HG03064 (cell line): ENCODE data around the gene TFPT.

ENCODE experiments used
- ATAC-seq: cut with Tn5 transposase; IDR thresholded peaks from one replicate; pipeline ENCODE4 v1.9.1; 2021; ENCODE audit warnings: low read depth; ENCODE audit not compliant: unreplicated experiment

Gene TFPT

DNA sequence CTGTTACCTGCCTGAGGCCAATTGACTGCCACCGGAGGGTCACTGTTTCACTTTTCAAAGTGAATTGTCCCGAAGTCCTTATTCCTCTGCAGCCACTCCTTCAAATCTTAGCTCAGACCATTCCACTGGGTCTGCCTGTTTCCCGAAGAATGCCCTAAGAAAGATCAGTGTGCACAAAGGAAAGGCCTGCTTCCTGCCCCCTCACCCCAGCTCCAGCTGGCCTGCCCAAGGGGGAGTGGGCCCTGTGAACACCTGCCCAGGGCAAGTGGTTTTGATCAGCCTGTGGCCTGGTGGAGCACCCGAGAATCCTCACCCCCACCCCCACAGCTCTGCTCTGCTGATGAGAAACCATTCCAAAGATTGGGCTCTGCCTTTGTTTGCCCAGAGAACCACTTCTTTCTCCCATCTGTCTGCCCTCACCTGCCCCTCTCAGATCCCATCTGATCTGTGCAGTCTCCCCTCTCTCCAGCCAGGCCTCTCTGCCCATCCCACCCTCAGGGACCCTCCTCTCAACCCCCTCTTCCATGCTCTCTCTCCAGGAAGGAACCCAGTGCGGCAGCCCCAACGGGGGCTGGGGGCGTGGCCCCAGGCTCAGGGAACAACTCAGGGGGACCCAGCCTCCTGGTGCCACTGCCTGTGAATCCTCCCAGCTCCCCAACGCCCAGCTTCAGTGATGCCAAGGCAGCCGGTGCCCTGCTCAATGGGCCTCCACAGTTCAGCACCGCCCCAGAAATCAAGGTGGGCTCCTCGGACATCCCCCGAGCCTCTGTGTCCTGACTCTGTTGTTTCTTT is 33.8 kb upstream of the TFPT start:
- ATAC-seq: no peak

DNA sequence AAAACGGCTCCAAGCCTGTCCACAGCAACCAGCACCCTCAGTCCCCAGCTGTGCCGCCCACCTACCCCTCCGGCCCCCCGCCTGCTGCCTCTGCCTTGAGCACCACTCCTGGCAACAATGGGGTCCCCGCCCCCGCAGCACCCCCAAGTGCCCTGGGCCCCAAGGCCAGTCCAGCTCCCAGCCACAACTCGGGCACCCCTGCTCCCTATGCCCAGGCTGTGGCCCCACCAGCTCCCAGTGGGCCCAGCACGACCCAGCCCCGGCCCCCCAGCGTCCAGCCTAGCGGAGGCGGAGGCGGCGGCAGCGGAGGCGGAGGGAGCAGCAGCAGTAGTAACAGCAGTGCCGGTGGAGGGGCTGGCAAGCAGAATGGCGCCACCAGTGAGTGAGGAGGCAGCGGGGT is 32.7 kb upstream of the TFPT start:
- no peak for ATAC-seq

DNA sequence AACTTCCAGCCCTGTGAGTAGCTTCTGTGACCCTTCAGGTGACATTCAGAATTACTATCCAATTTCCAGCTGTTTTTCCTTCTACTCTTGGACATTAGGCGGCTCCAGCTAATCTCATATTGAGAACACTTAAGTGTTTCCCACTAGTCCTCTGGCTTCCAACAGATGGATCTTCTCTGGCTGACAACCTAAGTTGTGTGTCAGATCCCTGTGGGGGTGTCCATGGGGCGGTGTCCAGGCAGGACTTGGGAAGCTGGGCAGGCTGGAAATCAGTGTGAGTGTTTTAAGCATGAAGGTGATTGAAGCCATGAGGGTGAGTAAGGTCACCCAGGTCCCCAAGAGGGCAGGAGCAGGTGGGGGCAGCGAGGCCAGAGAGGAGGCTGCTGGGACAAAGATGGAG is 32.2 kb upstream of the TFPT start:
- ATAC-seq: no peak

DNA sequence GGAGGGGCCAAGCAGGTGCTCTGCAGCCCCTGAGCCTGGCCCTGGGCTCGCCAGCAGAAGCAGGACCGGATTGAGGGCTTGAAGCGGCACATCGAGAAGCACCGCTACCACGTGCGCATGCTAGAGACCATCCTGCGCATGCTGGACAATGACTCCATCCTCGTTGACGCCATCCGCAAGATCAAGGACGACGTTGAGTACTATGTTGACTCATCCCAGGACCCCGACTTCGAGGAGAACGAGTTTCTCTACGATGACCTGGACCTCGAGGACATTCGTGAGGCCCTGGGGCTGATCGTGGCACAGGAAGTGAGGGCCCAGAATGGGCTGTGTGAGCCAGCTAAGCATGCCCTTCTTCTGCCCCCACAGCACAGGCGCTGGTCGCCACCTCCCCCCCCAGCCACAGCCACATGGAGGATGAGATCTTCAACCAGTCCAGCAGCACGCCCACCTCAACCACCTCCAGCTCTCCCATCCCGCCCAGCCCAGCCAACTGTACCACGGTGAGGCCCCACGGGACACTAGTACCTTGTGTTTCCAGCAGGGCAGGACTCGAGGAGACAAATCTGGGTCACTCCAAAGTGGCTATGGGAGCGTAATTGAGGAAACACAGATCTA is 30.2 kb upstream of the TFPT start:
- no peak for ATAC-seq

DNA sequence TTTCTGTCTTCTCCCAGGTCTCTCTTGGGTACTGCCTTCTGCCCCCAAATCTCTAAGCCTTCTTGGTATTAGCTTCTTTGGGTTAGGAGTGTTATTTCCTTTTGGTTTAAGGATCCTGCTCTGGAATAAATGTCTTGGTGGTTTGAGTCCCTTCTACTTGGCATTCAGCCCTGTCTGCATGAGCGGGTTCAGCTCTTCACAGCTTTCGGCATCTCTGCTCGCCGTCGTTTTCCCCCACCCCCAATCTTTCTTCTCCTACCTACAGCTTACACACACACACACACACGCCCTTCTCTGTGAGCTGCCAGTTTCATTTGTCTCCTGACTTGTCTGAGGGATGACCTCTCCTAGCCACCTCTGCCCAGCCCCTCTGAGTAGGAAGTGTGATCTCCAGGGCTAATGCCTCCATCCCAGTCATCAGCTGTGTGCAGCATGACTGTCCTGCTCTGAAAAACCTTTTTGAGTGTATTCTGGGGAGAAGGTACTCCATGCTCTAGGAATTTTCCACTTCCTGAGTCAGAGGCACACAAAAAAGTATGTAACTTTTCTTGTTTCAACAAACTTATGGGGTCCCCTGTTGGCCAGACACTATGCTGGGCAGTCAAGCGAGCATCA is 26.8 kb upstream of the TFPT start:
- ATAC-seq: no peak

DNA sequence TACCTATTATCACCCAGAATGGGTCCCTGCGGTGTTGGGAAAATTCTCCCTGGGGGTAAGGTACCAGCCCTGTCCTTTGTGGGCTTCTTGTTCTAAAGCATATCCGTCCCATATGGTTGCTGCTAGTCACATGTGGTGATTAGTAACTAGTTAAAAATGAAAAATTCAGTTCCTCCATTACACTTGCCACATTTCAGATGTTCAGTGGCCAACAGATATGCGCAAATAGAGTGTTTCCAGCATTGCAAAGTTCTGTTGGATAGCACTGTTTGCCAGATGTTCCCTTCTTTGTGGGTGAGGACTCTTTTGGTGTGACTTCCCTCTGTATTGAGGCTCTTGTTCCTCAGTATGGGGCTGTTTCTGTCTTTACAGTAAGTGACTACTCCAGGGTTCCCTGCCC is 25.9 kb upstream of the TFPT start:
- ATAC-seq: no peak

DNA sequence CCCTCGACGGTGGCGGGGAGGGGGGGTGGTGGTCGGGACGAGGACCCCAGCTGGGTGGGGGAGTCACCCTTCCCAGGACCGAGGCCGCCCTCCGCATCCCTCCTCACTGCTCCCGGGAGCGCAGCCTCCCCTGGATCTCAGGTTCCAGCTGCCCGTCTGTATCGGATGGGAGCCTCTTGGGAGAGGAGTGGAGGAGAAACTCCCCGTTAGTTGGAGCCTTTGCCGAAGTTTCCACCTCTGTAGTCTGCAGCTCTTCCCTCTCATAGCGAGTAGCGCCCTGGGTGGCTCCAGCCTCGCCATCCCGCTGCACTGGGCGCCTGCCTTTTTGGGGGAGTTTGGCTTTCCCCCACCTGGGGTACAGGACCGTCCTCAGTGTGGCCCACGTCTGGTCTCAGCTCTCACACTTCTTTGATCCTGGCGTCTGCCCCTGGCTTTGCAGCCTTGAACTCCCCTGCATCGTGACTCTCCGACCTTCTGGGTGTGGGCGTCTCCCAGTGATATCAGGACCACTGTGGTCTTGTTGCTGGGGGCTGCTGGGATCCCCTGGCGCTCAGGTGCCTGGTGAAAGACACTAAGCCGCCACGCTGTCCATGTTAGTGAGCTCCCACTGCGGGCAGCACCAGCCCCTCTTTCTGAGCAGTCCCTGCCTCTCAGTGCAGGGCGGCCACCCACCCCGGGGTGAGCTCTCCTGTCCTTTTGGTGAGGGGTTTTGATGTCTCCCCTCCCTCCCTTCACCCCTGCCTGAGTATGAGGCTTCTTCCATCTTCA is 23.2 kb upstream of the TFPT start:
- no peak for ATAC-seq

DNA sequence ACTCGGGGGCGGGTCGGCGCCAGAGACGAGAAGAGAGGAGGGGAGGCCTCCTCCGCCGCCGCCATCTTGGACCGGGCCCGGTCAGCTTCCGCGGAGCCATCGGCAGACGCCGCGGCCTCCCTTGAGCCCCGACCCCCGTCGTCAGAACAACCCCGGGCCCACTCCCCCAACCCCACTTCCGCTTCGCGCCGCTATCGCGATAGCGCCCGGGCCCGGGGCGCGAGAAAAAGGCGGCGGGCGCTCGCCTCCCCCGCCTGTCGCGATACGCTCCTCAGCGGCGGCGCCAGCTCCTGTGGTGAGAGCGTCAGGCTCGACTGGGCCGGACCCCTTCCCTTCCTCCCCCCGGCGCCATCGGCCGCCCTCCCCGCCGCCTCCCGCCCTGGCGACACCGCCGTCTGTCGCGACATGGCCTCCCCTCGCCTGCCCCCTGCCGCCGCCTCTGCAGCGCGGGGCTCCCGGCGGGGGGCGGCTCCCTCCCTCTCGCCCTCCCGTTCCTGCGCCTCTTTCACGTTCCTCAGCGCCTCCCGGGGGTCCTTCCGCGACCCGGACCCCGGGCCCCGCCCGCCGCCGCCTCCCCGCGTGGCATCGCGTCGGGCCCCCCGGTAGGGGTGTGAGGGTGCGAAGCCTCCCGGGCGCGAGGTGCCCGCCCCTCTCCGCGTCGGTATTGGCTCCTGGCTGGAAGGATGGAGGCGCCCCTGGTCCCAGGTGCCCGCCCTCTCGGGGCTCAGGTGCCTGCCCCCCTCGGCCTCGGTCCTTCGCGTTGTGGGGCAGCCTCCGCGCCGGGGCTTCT is 22.4 kb upstream of the TFPT start, which contains the start of gene CNOT3:
Gene CNOT3 (plus strand): TSS at position 64 of the 790 bp plus-strand sequence. CDS start 5,217 bp downstream, outside the sequence.
- no peak for ATAC-seq

DNA sequence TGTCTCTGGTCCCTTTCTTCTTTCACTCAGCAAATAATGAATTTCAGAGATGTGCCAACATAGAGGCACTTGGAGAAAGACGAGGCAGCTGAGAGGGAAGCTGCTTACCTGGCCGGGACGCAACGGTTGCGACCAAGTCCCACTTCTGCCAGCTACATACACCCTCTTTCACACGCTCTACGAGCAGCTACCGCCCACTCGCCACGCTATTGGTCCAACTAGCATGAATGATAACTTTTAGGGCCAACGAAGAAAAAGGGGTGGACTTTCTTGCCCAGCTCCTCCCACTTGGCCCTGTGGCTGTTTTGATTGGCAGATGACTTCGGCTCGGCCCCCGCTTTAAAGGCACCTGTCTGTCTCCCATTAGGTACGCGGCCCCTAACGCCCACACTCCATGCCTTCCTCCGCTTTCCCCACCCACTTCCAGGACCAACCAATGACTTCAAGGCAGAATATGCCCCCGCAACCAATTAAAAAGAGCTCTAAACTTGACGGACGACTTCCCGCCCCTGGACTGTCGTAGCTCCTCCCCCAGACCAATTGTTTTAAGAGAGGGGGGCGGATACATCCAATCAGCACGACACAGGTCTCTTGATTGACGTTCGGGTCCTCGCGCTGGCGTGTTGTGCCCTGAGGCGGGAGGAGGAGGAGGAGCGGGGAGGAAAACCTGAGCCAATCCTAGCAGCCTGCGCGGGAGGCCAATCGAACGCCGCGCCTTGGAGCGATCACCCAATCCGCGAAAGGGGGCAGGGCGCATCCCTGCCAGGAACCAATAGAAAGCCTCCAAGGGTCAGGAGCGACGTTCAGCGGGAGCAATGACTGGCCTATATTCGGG is 21.6 kb upstream of the TFPT start:
- ATAC-seq: peak; percentile 66

DNA sequence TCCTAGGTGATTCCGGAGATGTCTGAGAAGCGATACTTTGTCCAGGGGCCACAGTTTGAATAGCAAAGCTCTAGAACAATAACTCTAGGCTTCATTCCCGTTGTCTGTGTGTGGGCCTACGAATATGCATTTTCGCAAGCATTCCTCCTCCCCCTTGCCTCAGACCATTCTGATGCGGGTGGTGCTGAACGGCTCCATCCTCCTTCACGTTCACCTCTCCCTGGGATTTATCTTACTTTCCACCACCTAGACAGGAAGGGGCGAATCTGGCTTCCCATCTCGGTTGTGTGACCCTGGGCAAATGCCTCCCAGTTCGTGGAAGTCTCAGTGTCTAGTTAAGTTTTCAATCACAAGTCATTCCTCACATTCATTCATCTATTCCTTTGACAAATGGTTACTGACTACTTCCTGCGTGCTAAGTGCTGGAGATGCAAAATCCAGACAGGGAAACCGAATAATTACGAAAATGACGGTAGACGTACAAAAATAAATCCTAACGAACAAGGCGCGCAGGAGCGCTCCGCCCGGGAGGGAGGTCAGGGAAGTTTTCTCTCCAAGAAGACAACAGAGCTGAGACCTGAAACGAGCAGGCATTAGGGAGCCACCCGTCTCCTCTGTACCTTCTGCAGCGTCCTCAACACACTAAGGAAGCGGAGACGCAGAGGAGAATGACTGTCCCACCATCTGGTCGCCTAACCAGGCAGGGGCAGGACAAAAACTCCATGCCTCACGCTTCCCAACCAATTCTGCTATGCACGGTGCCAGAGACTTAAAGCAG is 20.8 kb upstream of the TFPT start:
- ATAC-seq: no peak

DNA sequence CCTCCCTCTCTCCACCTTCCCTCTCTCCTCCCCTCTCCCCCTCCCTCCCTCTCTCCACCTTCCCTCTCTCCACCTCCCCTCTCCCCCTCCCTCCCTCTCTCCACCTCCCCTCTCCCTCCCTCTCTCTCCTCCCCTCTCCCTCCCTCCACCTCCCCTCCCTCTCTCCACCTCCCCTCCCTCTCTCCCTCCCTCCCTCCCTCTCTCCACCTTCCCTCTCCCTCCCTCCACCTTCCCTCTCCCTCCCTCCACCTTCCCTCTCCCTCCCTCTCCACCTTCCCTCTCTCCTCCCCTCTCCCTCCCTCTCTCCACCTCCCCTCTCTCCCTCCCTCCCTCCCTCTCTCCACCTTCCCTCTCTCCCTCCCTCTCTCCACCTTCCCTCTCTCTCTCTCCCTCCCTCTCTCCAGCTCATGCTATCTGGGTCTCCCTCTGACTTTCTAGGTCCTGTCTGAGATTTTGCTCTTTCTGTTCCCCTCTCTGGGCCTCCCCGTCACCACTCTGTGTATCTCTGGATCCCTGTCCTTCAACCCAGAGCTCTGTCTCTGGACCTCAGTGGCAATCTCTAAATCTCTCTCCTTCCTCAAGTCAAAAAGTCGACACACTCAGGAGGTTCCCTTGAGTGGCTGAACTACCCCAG is 18.6 kb upstream of the TFPT start:
- ATAC-seq: no peak

DNA sequence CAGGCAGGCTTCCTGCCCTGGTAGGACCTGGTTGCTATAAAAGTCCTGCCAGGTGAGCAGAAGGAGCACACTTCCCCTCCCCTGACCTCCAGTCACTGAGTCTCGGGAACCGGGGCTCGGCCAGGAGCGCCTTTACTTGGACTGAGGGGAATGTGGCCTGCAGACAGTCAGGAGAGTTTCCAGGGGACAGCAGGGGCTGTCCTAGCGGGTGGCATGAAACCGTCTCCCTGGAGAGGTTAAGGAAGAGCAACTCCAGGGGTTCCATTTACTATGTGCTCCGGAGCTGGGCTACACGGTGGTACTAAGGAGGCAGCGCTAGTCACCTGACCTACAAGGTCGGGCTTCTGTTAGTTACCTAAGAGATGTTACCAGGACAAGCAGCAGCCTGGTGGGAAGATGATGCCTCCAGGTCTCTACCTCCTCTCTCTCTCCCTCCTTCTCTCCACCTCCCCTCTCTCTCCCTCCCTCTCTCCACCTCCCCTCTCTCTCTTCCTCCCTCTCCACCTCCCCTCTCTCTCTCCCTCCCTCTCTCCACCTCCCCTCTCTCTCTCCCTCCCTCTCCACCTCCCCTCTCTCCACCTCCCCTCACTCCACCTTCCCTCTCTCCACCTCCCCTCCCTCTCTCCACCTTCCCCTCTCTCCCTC is 18.0 kb upstream of the TFPT start:
- no peak for ATAC-seq

DNA sequence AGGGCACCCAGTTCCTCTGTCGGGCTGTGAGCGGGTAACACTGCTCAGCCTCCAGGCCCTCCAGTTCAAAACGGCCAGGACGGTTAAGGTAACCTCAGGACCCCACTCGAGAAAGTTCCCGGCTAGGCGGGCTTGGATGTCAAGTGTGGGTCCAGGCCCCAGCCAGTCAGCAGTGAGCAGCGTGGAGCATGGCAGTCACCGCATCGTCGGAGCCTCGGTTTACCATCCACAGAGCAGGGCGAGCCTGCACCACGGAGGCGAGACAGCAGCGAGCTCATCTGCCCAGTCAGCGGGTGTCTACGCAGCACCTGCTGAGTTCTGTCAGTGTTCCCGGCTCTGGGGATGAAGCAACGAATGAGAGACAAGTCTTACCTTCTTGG is 14.2 kb upstream of the TFPT start:
- ATAC-seq: no peak

DNA sequence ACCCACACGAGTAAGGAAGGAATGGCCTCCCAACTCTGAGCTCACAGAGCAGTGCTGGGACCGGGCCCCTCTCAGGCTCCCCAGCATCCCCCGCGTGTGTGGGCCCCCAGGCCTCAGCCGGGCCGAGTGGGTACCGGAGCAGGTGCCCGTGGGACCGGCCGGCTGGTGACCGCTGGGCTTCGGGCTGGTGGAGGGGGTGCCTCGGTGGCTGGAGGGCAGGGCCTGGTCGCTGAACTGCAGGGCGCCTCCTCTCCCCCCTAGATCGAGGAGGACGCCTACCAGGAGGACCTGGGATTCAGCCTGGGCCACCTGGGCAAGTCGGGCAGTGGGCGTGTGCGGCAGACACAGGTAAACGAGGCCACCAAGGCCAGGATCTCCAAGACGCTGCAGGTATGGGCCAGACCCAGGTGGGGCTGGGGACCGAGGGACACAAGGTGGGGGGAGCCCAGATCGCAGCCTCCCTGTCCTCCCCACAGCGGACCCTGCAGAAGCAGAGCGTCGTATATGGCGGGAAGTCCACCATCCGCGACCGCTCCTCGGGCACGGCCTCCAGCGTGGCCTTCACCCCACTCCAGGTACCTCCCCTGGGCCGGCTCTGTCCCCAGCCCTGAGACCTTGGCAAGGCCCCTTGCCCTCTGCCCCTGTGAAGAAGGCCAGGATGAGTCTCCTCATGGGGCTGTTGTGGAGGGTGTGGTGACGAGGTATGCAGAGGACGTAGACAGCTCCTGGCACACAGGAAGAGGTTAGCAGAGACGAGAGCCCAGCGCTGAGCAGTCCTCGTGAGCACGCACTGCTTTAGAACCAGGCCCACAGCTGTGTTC is 13.5 kb upstream of the TFPT start:
- no peak for ATAC-seq

DNA sequence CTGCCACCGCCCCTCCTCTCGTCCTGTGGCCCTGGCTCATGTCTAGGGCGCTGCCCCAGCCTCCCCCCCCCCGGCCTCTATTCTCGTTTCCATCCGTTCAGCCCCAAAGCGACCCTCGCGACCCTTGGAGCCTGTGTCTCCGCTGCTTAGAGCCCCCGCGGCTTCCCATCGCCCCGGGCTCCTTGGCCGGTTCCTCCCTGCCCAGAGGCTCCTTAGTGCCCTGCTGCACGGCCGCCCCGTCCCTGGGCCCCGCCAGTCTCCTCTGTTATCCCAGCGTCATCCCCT is 12.9 kb upstream of the TFPT start:
- ATAC-seq: no peak

DNA sequence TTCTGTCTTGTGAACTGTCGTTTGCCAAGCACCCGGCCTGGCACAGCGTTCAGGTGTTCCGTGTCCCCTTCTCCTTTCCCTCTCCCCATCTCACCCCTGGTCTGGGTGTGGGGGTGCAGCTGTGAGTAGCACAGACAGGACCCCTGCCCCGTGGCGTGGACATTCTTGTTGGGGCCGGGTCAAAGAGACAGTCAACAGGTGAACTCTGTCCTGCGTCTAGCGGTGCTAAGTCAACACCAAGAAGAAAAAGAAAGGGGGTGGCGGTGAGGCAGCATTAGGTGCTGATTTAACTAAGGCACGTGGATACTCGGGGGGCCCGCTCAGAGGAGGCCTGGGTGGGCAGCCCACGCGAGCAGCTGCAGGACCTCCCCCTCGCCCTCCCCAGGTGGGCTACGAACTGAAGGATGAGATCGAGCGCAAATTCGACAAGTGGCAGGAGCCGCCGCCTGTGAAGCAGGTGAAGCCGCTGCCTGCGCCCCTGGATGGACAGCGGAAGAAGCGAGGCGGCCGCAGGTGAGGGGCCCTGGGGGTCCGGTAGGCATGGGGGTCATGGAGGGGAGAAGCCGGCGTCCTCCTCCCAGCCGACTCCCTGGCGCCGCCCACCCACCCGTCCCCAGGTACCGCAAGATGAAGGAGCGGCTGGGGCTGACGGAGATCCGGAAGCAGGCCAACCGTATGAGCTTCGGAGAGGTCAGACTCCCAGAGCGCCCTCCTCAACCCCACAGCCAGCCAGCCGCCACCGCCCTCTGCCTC is 12.4 kb upstream of the TFPT start:
- ATAC-seq: no peak

DNA sequence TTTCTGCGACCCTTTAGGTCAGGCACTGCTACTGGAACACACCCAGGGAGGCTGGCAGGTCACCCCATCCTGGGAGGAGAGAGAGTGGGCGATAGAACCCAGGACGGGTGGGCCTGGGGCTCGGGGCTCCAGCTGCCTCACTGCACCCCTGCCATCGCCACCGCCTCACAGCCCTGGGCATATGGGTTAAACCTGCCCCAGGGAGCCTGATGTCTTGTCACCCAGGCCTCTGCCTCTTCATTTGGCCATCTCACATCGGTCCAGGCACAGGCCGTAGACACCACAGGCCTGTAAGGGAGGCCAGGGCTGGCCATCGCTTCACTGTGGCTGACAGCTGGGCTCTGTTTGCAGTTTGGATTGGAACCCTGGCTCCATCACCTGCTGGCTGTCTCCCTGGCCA is 10.3 kb upstream of the TFPT start:
- ATAC-seq: no peak
